Gastroesophageal sphincter (tissue), 3 donors: Measurements from ENCODE around the gene IL9R.
"Not testable (repeated sequence)": the region's sequence is repeated elsewhere in the genome, so short reads cannot be mapped to it uniquely, and the experiment has no call there.

Source experiments
- CTCF ChIP-seq, 4 experiments: fragments of 200-600 bp in 2 of 4; fragments of 450-650 bp in 2 of 4; sonication (generic) in 1 of 4; IDR thresholded peaks; one replicate each; pipeline ENCODE4 v1.5.1; 2017 to 2019; ENCODE audit warnings: antibody characterized with exemption in 4 of 4, mild to moderate bottlenecking in 2 of 4, moderate library complexity in 2 of 4
- EP300 ChIP-seq: sonication (generic); formaldehyde crosslinking; IDR thresholded peaks from one replicate; pipeline ENCODE4 v1.6.1; 2017; ENCODE audit warnings: antibody characterized with exemption, mild to moderate bottlenecking
- POLR2A ChIP-seq, 2 donors: fragments of 450-650 bp; IDR thresholded peaks; one replicate each; pipeline ENCODE4 v1.6.1; 2017; ENCODE audit warnings: antibody characterized with exemption in 2 of 2, mild to moderate bottlenecking in 2 of 2, moderate library complexity in 1 of 2

- not testable (repeated sequence) for TF ChIP-seq CTCF (IDR thresholded peaks at IDR 0.05); EP300; POLR2A (IDR thresholded peaks at IDR 0.05)
Observed at GRCh38 chrX:156024949-156025492, 27.5 kb downstream of the IL9R start.
